Heart left ventricle (tissue), 13 donors: ENCODE data around the gene DIAPH3.

Source experiments
- CTCF ChIP-seq, 12 donors: fragments of 200-600 bp; sonication (generic) in 4 of 12; IDR thresholded peaks; one replicate each; pipeline versions ENCODE4 v1.5.0 to v1.8.0; 2018 to 2022; ENCODE audit warnings: antibody characterized with exemption in 12 of 12, mild to moderate bottlenecking in 5 of 12
- POLR2A ChIP-seq, 2 donors: fragments of 450-650 bp; IDR thresholded peaks; one replicate each; pipeline ENCODE4 v1.6.1; 2017; ENCODE audit warnings: antibody characterized with exemption in 2 of 2, mild to moderate bottlenecking in 2 of 2, moderate library complexity in 2 of 2
- donor health status: ischemic (EF 13 %, LVEDD 7.1; RV severe dilation, severe dysfunction).
- donor health status: DM: no; HTN: yes; CAD: no.
- donor health status: DM: no; HTN: no; CAD: no.
- donor health status: ischemic (EF 25% LVEDD 6.9; RV normal size, moderate dysfunction).
- donor health status: ischemic (EF 25% LVEDD 5.7; RV mildly dilated, moderate dysfunction).
- donor health status: ischemic (EF 35%, LVEDD 5.7; RV mildly dilated, moderate dysfunction).
- donor health status: nonischemic (EF 11% LVEDD 7.7; RV severe dilation, severe dysfunction).
- donor health status: DM: yes; HTN: yes; CAD: no.
- donor health status: PGD.
- donor health status: ischemic (EF 29% LVEDD 5.4; RV normal size, mild dysfunction).
- donor health status: nonischemic (EF 23%, LVEDD 6.1; RV moderate dilation, normal function).

- TF ChIP-seq POLR2A (IDR thresholded peaks at IDR 0.05) (no peak), CTCF (IDR thresholded peaks at IDR 0.05) (no peak)
These were observed 52.0 kb downstream of the DIAPH3 start for GRCh38 chr13:60111691-60112090.
